ENCODE results near the gene CEP112. TPM values are rescaled to one million over a fixed set of nuclear protein-coding genes. Genes with fewer than 3 reads are reported as not detected.
A peak's percentile ranks its signal among the peaks of the same experiment; 100 is the strongest.
"Not testable (repeated sequence)": the region's sequence is repeated elsewhere in the genome, so short reads cannot be mapped to it uniquely, and the experiment has no call there.

Gene CEP112
- total RNA-seq, 2 donors from 2014 or later: 5.0 to 8.6 TPM

DNA sequence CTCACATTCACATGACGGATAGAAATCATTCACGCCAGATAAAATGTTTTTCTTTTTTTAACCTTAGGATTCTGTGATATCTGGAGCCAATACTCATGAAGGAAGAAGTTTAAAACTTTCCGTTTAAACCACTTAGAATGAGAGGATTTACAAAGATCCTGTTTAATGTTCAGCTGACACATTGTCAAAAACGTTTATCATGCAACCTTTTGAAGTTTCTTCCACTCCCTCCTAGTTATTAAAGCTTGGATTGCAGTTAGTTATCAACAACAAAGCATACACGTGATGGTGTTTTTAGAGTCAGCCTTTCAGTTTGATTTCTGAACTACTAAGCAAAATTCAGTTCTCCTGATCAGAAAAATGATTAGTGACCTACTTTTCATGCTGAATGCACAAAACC, 487.2 kb downstream of the CEP112 start:
- H3K27ac Mint-ChIP-seq: no peak overlapping the region
- H3K9me3 Mint-ChIP-seq: peaks cover 0 to 2% of the 10 kb centered on the region in 2 donors
- no peak overlapping the region for H3K4me3 Mint-ChIP-seq
- no peaks in the 10 kb centered on the region for H3K4me1 Mint-ChIP-seq (ENCODE audit: low read depth)
- DNase-seq (no peak), ATAC-seq (replicated peaks in 1 of 2) (no peak)
- no peaks in the 10 kb centered on the region for H3K36me3 Mint-ChIP-seq (ENCODE audit: insufficient read depth in 2 of 2)
- peaks cover 14% of the 10 kb centered on the region for H3K27me3 Mint-ChIP-seq (ENCODE audit: low read depth)

DNA sequence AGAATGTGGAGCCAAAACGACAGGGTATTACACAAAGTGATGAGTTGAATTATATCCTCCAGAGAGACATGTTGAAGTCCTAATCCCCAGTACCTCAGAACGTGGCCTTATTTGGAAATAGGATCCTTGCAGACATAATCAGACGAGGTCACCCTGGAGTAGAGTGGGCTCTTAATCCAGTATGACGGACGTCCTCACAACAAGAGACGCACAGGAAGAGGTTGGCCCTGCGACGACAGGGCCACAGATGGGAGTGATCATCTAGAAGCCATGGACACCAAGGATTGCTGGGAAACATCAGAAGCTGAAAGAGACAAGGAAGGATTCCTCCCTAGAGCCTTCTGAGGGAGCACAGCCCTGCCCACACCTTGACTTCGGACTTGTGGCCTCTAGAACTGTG, 488.0 kb downstream of the CEP112 start:
- H3K4me3 Mint-ChIP-seq: no peak overlapping the region
- peaks cover 0 to 2% of the 10 kb centered on the region in 2 donors for H3K9me3 Mint-ChIP-seq
- H3K36me3 Mint-ChIP-seq (ENCODE audit: insufficient read depth in 2 of 2): no peaks in the 10 kb centered on the region
- ATAC-seq (replicated peaks in 1 of 2) (no peak), DNase-seq (no peak)
- no peak overlapping the region for H3K27ac Mint-ChIP-seq
- peaks cover 17% of the 10 kb centered on the region for H3K27me3 Mint-ChIP-seq (ENCODE audit: low read depth)
- H3K4me1 Mint-ChIP-seq (ENCODE audit: low read depth): no peaks in the 10 kb centered on the region

DNA sequence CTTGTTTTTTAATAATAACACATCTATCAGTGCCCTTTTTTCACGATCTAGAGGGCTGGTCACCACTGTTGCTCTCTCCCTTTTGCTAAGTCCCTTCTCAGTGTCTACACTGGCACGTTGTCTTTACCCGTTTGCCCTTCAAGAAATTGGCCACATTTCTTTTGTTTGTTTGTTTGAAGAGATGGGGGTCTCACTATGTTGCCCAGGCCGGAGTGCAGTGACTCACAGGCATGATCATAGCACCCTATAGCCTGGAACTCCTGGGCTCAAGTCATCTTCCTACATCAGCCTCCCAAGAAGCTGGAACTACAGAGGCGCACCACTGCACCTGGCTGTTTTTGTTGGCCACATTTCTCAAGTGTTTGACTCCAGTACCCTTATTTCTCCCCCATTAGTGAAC, 492.5 kb downstream of the CEP112 start:
- ATAC-seq (replicated peaks in 1 of 2) (no peak), DNase-seq (no peak)
- H3K27ac Mint-ChIP-seq: no peak overlapping the region
- H3K27me3 Mint-ChIP-seq (ENCODE audit: low read depth): peaks cover 16% of the 10 kb centered on the region
- no peak overlapping the region for H3K4me3 Mint-ChIP-seq
- H3K4me1 Mint-ChIP-seq (ENCODE audit: low read depth): no peaks in the 10 kb centered on the region
- H3K36me3 Mint-ChIP-seq (ENCODE audit: insufficient read depth in 2 of 2): no peaks in the 10 kb centered on the region
- H3K9me3 Mint-ChIP-seq: peaks cover 0 to 2% of the 10 kb centered on the region in 2 donors

DNA sequence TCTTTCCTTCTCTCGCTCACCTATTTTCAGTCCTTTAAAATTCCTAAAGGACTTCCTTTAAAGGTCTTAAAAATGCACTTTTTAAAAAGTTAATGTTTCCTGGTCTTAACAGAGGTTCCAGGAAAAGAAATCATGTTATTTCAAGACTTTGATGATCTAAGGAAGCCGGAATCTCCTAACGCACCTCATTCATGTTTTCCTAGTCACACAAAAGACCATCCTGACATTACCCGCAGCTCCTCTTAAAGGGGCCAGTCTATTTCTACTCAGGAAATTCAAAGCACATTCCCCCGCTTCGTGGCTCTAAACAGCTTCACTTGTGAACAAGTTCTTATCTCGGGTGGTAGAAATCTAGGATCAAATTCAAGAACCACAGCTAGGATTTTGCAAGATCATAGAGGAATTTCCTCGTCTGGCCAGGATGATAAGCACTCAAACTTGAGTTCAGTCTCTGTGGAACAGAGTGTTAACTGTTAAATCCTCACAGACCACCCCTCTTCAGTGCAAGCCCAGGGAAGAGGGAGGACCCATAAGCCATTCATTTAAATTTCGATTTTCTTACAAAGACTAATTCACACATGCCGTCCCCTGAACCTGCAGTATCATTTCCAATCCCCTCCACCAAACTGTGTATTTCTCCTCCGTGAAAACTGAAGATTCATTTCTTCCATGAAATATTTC, 493.4 kb downstream of the CEP112 start:
- no peak overlapping the region for H3K27ac Mint-ChIP-seq
- ATAC-seq (replicated peaks in 1 of 2): no peak
- H3K9me3 Mint-ChIP-seq: peaks cover 0 to 2% of the 10 kb centered on the region in 2 donors
- peaks cover 22% of the 10 kb centered on the region for H3K27me3 Mint-ChIP-seq (ENCODE audit: low read depth)
- no peak for DNase-seq
- no peaks in the 10 kb centered on the region for H3K36me3 Mint-ChIP-seq (ENCODE audit: insufficient read depth in 2 of 2)
- no peaks in the 10 kb centered on the region for H3K4me1 Mint-ChIP-seq (ENCODE audit: low read depth)
- no peak overlapping the region for H3K4me3 Mint-ChIP-seq

DNA sequence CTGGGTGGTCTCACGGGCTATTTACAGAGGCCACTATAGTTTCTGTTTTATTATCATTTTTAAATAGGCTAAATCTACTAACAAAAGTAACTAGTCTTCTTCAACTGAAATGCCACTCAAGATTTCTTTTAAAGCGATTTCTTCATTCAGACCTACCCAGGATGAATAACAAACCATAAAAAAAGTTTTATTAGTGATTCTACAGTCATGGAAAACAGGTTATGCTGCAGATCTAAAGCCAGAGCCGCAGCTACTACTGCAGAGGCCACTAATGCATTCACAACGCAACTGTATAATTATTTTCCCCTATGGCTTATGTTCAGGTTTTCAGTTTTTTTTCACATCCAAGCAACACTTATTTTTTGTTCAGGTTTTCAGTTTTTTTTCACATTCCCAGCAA, 494.3 kb downstream of the CEP112 start:
- Mint-ChIP-seq H3K4me1 (ENCODE audit: low read depth) (no peaks in the 10 kb centered on the region), H3K27ac (no peak overlapping the region), H3K4me3 (no peak overlapping the region), H3K36me3 (ENCODE audit: insufficient read depth in 2 of 2) (no peaks in the 10 kb centered on the region), H3K27me3 (ENCODE audit: low read depth) (peaks cover 30% of the 10 kb centered on the region), H3K9me3 (peaks cover 0 to 2% of the 10 kb centered on the region in 2 donors)
- no peak for DNase-seq
- no peak for ATAC-seq (replicated peaks in 1 of 2)

DNA sequence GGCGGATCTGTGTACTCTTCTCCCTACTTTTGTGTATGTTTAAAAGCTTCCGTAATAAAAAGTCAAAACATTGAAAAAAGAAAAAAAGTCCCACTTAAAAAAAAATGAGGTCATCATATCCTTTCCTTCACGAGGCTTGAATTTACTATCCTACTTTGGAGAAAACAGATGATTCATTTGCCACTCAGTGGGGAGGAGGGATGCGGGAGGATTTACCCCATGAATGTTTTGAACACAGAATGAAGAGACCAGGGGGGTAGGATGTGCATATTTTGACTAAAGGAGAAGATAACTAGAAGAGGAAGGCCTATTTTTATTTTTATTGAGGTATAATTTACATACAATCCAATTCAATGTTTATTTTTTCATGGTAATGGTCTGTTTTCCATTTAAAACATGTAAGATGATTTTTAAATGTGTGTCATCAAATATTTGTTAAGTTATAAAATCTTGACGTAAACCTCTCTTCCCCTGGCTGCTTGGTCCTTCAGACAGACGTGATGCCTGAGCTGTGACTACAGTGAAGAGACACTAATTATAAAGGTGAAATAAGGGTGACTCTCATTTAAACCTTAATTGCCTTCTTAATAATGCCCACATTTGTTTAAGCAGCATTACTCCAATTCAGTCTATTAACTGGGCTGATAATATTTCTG, 495.1 kb downstream of the CEP112 start:
- Mint-ChIP-seq H3K27ac (no peak overlapping the region), H3K9me3 (no peaks in the 10 kb centered on the region), H3K4me3 (no peak overlapping the region), H3K27me3 (ENCODE audit: low read depth) (peaks cover 34% of the 10 kb centered on the region), H3K4me1 (ENCODE audit: low read depth) (no peaks in the 10 kb centered on the region), H3K36me3 (ENCODE audit: insufficient read depth in 2 of 2) (no peaks in the 10 kb centered on the region)
- ATAC-seq (replicated peaks in 1 of 2) (no peak), DNase-seq (no peak)

DNA sequence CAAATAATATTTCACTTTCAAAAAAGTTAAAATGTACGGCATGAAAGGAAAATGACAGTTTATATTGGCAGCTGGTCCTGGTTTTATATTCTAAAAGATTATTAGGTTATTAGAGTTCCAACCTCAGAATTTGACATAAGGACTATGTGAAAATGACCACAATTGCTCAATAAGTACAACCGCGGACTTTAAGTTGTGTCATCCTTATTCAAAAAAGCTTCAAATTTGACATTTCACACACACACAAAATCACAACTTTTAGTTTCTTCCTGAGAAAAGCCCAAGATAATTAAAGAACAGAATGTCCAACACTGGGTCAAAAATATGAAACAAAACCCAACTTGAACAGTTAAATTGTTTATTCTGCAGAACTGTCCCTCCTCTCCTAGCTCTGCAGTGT, 497.3 kb downstream of the CEP112 start:
- H3K27ac Mint-ChIP-seq: no peak overlapping the region
- H3K4me3 Mint-ChIP-seq: no peak overlapping the region
- H3K27me3 Mint-ChIP-seq (ENCODE audit: low read depth): peaks cover 26% of the 10 kb centered on the region
- peaks cover 13% of the 10 kb centered on the region for H3K4me1 Mint-ChIP-seq (ENCODE audit: low read depth)
- H3K9me3 Mint-ChIP-seq: no peaks in the 10 kb centered on the region
- no peaks in the 10 kb centered on the region for H3K36me3 Mint-ChIP-seq (ENCODE audit: insufficient read depth in 2 of 2)
- ATAC-seq (replicated peaks in 1 of 2): no peak
- DNase-seq: no peak

DNA sequence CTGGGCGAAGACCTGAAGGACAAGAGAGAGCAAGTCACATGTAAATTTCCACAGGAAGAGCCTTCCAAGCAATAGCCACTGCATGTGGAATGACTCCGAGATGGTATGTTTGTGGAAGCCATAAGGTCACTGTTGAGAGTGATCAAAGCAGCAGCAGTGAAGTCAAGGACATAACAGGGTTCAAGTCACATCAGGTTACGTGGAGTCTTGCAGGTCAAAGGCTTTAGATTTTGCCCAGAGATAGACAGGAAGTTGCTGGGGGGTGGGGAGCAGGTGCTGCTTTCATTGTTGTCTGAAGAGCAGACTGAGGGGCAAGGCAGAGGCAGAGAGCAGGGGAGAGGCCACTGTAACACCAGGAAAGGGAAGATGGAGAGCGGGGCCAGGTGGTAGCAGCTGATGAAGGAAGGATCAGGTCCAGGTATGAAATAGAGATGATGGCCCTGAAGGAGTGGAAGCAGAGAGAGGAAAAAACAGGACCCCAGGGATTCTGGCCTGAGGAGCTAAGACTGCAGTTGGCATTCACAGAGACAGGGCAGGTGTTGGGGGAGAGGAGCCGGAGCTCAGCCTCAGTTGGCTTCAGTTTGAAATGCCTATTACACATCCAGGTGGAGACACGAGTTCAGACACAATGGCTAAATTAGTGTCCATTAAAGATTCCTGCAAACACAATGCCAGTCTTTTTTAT, 501.2 kb downstream of the CEP112 start:
- Mint-ChIP-seq H3K36me3 (ENCODE audit: insufficient read depth in 2 of 2) (no peaks in the 10 kb centered on the region), H3K27ac (no peak overlapping the region), H3K27me3 (ENCODE audit: low read depth) (peaks cover 18% of the 10 kb centered on the region), H3K4me1 (ENCODE audit: low read depth) (peaks cover 13% of the 10 kb centered on the region), H3K9me3 (no peaks in the 10 kb centered on the region), H3K4me3 (peak overlapping the region in 1 of 2 donors; percentile 10)
- ATAC-seq (replicated peaks in 1 of 2) (no peak), DNase-seq (no peak)

DNA sequence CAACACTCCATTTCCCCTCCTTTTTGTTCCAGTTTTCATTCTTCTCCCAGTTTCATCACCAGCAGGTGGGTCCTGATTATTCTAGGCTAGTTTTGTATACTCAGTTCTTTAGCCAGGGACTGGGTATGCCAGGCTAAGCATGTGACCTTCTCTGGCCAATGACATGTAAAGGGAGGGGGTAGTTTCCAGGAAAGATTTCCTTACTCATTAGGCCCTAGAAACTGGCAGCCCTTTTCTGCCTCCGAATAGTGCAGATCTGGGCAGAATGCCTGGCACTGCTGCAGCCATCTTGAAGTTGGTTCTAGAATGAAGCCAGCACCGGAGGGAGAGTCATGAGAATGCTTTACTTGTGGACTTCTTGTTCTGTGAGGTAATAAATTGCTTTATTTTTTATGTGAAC, 503.6 kb downstream of the CEP112 start:
- H3K9me3 Mint-ChIP-seq: no peaks in the 10 kb centered on the region
- H3K36me3 Mint-ChIP-seq (ENCODE audit: insufficient read depth in 2 of 2): no peaks in the 10 kb centered on the region
- H3K4me1 Mint-ChIP-seq (ENCODE audit: low read depth): peaks cover 18% of the 10 kb centered on the region
- ATAC-seq (replicated peaks in 1 of 2) (no peak), DNase-seq (no peak)
- H3K27me3 Mint-ChIP-seq (ENCODE audit: low read depth): peaks cover 10% of the 10 kb centered on the region
- H3K4me3 Mint-ChIP-seq: no peak overlapping the region
- no peak overlapping the region for H3K27ac Mint-ChIP-seq

DNA sequence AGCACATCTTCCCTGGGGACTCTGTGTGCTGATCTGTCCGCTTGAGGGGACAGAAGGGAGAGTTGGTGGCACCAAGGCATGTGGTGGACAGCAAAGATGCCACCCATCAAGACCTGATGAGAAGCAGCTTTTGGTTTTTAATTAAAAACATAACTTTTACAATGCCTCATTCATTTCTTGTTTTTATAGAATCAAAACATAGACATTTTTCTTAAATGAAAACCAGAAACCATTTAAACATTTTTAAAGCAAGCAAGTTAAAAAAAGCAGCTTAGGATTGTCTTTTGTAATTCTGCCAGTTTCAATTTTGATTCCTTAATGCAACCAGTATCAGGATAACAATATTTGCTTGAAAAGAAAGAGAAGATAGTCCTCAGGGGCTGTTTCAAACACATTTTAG, 506.8 kb downstream of the CEP112 start:
- H3K4me1 Mint-ChIP-seq (ENCODE audit: low read depth): peaks cover 10% of the 10 kb centered on the region
- H3K27ac Mint-ChIP-seq: no peak overlapping the region
- no peak for DNase-seq
- no peak overlapping the region for H3K4me3 Mint-ChIP-seq
- no peaks in the 10 kb centered on the region for H3K27me3 Mint-ChIP-seq (ENCODE audit: low read depth)
- H3K9me3 Mint-ChIP-seq: peaks cover 3 to 5% of the 10 kb centered on the region in 2 donors
- ATAC-seq (replicated peaks in 1 of 2): no peak
- no peaks in the 10 kb centered on the region for H3K36me3 Mint-ChIP-seq (ENCODE audit: insufficient read depth in 2 of 2)

DNA sequence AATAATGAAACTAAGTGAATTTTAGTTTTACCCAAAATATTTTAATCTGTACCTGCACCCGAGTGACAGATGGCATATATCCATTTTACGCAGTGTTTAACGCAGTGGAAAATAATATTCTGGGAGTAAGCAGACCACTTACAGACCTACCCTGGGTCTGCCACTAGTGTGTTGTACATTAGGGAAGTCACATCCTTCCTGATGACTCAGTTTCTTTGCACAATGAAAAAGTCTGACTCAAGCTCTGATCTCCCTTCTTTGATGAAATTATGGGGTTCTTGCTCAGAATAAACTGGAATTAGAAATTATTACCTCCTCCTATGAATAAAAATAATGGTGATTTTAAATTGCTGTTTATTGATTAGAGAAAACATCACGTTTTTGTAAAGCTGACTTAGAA, 507.3 kb downstream of the CEP112 start:
- no peak overlapping the region for H3K4me3 Mint-ChIP-seq
- no peaks in the 10 kb centered on the region for H3K27me3 Mint-ChIP-seq (ENCODE audit: low read depth)
- H3K9me3 Mint-ChIP-seq: peaks cover 3 to 5% of the 10 kb centered on the region in 2 donors
- DNase-seq: no peak
- no peak for ATAC-seq (replicated peaks in 1 of 2)
- no peak overlapping the region for H3K27ac Mint-ChIP-seq
- H3K36me3 Mint-ChIP-seq (ENCODE audit: insufficient read depth in 2 of 2): no peaks in the 10 kb centered on the region
- H3K4me1 Mint-ChIP-seq (ENCODE audit: low read depth): peaks cover 6% of the 10 kb centered on the region

DNA sequence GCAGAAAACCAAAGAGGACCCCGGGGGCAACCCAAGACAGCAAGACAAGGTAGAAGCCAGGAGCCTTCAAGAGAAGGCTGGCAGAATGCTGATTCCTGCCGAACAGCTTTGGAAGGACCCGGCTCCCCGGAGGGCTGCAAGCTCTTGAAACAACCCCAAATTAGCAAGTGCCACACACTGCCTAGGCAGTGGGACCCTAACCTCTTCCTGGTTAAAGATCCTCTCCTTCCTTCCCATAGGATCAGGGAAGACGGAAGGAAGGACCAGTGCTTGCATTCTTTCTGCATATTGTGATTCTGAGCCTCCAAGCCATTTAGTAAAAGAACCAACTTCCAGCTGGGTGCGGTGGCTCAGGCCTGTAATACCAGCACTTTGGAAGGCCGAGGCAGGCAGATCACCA, 508.5 kb downstream of the CEP112 start:
- Mint-ChIP-seq H3K36me3 (ENCODE audit: insufficient read depth in 2 of 2) (no peaks in the 10 kb centered on the region), H3K4me1 (ENCODE audit: low read depth) (peaks cover 9% of the 10 kb centered on the region), H3K27ac (no peak overlapping the region), H3K4me3 (no peak overlapping the region), H3K9me3 (peaks cover 3 to 5% of the 10 kb centered on the region in 2 donors), H3K27me3 (ENCODE audit: low read depth) (no peaks in the 10 kb centered on the region)
- no peak for ATAC-seq (replicated peaks in 1 of 2)
- DNase-seq: no peak

DNA sequence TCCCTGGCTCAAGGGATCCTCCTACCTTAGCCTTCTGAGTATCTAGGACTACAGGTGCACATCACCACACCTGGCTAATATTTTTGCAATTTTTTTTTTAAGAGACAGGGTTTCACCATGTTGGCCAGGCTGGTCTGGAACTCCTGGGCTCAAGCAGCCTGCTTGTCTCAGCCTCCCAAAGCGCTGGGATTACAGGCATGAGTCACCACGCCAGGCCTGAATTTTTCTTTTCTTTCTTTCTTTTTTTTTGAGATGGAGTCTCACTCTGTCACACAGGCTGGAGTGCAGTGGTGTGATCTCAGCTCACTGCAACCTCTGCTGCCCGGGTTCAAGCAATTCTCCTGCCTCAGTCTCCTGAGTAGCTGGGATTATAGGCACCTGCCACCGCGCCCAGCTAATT, 510.2 kb downstream of the CEP112 start:
- not testable (repeated sequence) for H3K4me3 Mint-ChIP-seq; H3K27me3 Mint-ChIP-seq (ENCODE audit: low read depth); ATAC-seq (replicated peaks in 1 of 2); H3K9me3 Mint-ChIP-seq; H3K27ac Mint-ChIP-seq; H3K36me3 Mint-ChIP-seq (ENCODE audit: insufficient read depth in 2 of 2); DNase-seq
- H3K4me1 Mint-ChIP-seq (ENCODE audit: low read depth): peaks cover 17% of the 10 kb centered on the region
